Stromal cell of bone marrow (primary cell): ENCODE results near the gene FHIT.

Experiments
- DNase-seq: peaks from one replicate; pipeline ENCODE4 v3.0.0-alpha.2; 2012; ENCODE audit warnings: low read depth

FHIT gene

DNA sequence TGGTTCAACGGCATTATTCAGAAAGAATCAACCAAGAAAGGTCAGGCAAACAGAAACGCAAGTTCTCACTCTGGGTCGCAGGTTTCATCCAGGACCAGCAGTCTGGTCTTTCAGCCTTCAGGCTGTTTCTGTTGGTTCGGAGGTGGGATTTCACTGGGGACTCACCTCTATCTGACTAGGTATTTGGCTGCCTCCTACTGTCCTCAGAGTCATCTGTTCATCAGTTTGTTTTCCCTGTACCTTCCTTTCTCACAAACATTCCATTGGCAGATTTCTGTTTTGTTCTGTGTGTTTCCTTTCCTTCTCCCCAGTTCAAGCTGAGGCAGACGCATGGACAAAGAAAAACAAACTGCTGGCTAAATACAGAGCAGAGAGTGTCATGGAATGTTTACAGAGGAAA, 1154.8 kb downstream of the FHIT start:
- no peak for DNase-seq

GRCh38 chr3:60095930-60096329, 1155.3 kb downstream of the FHIT start:
- DNase-seq, result no peak

GRCh38 chr3:60095516-60095915, 1155.7 kb downstream of the FHIT start:
- no peak for DNase-seq

GRCh38 chr3:60094392-60094947, 1156.8 kb downstream of the FHIT start:
- DNase-seq, result no peak

DNA sequence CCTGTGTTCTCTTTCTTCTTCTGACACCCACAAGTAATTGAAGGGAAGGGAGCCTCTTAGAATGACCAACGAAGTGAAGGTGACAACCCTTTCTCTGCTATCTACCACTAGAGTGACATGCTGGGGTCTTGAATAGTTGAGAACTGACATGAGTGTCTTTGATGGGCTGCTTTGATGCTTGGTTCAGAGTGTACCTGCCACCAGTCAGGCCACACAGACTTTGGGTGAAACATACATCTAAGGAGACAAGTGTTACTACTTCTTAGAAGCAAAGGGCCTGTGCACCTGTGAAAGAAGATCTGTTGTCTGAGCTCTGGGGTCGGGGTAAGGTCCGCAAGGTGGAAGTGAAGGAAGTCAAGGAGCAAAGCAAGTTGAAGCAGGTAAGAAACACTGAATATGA, 1160.7 kb downstream of the FHIT start:
- DNase-seq, result no peak

- no peak for DNase-seq
Observed at GRCh38 chr3:60086811-60087210, 1164.4 kb downstream of the FHIT start.

- no peak for DNase-seq
Observed at GRCh38 chr3:60085649-60086048, 1165.6 kb downstream of the FHIT start.

- DNase-seq, result no peak
Observed at GRCh38 chr3:60081381-60082095, 1169.7 kb downstream of the FHIT start.

DNA sequence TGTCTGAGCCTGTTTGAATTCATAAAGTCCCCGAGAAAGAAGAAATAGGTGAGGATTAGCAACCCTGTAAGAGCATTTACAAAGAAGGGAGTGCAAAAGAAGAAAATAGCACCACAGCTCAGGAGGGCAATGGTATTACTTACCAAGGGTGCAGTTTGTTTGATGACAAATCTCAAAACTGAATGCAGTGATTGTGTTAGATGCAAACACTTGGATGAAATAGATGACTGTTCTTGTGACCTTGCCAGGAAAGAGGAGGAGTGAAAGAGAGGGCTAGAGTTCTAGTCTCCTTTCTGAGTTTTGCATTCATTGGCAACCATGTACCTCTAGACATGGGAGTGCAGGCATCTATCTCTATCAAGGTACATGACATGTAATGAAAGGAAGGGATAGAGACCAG, 1170.6 kb downstream of the FHIT start:
- no peak for DNase-seq

DNA sequence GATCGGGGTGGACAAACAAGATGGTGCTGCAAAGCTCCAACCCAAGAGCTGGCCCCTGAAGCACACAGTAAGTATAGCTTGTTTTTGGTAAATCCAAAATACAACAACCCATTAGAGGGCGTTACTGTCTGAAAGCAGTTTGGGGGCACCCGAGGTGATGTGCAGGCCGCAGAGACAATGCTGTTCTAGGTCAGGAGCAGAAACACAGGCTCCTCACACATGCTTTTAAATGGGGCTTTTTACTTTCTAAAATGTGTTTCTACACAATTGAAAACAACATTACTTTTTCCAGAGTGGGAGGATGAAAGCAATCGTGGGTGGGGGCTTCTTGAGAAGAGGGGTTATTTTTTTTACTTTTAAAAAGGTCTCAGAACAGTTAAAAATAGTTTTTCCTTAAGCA, 1172.2 kb downstream of the FHIT start:
- no peak for DNase-seq

DNA sequence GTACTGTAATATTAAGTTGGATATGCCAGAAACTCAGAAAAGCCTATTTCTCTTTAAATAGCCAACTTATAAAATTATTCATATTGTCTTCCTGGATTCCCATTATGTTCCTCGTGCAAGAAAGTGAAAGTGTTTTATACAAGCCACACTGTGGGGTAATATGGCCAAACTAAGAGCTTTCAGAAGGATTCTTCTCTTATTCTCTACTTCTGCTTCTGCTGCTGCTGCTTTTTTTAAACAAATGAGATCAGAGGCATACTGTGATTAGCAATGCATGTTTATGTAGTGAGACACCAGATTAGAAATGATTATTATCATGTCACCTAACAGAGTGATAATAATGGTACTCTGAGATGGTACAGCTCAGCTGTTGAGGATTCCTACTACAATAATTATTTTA, 1174.9 kb downstream of the FHIT start:
- no peak for DNase-seq

DNA sequence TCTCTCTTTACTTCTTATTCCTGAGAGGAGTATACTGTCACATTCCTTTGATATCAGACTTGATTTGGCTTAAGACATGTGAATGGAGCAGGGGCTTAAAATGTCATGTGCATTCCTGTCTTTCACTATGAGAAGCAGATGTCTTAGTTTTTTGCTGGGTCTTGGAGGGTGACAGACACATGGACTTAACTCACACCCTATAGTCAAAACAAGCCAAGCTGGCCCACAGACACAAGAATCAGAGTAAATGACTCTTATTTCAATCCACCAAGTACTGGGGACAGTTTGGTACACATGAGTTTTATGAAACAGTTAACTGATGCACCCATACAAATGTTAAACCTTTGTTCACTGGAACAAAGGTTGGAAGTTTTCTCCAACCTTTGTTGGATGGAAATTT, 1177.3 kb downstream of the FHIT start:
- no peak for DNase-seq

GRCh38 chr3:60073228-60073627, 1178.0 kb downstream of the FHIT start:
- DNase-seq, result no peak

GRCh38 chr3:60070366-60070765, 1180.9 kb downstream of the FHIT start:
- DNase-seq, result no peak

GRCh38 chr3:60065227-60065868, 1185.9 kb downstream of the FHIT start:
- no peak for DNase-seq

GRCh38 chr3:60064210-60065178, 1186.8 kb downstream of the FHIT start:
- peak; percentile 36 for DNase-seq

DNA sequence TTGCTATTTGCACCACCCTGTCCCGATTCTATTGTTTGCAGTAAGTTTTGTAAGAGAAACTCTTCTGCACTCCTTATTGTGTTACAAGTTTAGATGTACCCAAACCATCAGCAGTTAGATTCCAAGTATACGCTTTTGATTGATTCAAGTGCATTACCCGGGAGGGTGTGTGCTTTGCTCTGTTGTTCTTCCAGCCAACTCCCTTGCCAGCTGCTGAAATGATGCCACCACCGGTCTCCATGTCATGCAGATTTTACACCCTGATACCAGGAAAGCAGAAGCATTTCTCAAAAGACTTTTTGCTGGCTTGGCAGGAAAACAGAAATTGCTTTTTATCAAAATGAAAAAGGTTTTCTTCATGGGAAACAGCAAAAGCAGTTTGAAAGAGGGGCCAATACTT, 1194.8 kb downstream of the FHIT start:
- DNase-seq, result no peak

GRCh38 chr3:60055765-60056164, 1195.5 kb downstream of the FHIT start:
- no peak for DNase-seq

- peak; percentile 9 for DNase-seq
Observed at GRCh38 chr3:60053526-60054265, 1197.6 kb downstream of the FHIT start.

GRCh38 chr3:60048447-60048848, 1202.8 kb downstream of the FHIT start:
- no peak for DNase-seq

DNA sequence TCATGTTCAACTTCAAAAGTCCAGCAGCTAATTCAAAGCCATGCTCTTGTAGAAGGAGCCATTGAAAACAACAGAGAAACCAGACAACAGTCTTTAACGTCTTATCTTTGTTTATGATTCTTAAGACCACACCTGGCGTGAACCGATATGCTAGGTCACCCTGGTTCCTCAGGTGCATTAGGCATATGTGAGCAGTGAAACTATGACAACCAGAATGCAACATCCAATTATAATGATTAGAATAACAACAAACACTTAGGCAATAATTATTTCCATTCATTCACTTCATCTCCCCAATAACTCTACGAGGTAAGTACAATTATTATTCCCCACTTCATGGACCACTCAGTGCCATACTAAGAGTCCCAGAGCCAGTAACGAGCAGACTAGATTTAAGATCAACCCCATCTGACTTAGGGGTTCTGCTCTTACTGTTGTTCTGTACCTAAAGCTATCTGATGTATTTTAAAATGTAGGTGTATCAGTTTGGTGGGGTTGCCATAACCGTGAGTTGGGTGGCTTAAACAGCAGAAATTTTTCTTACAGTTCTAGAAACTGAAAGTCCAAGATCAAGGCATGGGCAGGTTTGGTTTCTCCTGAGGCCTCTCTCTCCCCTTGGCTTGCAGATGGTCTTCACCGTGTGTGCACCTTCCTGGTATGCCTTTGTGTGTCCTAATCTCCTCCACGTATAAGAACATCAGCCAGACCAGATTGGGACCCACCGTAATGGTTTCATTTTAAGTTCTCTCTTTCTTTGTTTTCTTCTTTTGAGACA, 1203.6 kb downstream of the FHIT start:
- no peak for DNase-seq
